Globus pallidus (tissue), 1 donor: ENCODE results near the gene EPX.
"Not testable (repeated sequence)": the region's sequence is repeated elsewhere in the genome, so short reads cannot be mapped to it uniquely, and the experiment has no call there.

Experiments used
- DNase-seq: peaks from one replicate; pipeline ENCODE4 v3.0.0-alpha.2; 2015; ENCODE audit warnings: low spot score

The EPX gene

DNA sequence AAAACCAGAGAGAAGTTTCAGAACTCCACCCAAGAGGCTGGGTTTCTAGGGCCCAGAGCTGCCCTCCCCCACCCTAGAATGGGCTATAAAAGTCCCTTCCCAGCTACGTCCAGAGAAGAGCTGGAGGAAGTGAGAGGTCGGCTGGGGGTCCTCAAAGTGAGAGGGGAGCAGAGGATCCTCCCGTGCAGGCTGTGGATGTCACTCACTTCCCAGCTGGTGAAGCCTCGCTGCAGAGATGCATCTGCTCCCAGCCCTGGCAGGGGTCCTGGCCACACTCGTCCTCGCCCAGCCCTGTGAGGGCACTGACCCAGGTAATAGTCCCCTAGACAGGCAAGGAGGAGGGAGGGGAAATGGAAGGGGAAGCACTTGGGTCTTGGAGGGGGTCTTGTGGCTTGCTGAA lies at the start of gene EPX:
TSS of gene EPX (plus strand) at position 115 of the 400 bp plus-strand sequence. CDS start at position 236, 121 bp downstream.
- no peak for DNase-seq

DNA sequence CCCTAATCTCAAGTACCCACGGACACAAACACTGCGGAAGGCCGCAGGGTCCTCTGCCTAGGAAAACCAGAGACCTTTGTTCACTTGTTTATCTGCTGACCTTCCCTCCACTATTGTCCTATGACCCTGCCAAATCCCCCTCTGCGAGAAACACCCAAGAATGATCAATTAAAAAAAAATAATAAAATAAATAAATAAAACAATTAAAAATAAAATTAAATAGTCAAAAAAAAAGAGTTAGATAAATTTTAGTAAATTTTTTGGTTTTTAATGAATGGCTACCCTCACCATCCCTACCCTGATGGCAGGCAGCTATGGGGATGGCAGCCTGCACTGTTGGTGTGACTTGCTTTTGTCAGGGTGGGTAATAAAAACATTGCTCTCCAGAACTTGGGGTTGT lies 49.2 kb upstream of the EPX start:
- not testable (repeated sequence) for DNase-seq

DNA sequence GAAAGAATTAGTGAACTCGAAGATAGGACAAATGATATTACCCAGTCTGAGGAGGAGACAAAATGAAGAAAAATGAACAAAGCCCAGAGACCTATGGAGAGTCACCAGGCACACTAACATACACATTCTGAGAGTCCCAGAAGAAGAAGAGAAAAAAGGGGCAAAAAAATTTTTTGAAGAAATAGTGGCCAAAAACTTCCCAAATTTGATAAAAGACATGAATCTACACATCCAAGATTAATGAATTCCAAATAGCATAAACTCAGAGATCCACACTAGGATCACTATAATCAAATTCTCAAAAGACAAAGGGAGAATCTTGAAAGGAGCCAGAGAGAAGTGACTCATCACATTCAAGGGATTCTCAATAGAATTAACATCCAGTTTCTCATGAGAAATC lies 47.7 kb upstream of the EPX start:
- no peak for DNase-seq

DNA sequence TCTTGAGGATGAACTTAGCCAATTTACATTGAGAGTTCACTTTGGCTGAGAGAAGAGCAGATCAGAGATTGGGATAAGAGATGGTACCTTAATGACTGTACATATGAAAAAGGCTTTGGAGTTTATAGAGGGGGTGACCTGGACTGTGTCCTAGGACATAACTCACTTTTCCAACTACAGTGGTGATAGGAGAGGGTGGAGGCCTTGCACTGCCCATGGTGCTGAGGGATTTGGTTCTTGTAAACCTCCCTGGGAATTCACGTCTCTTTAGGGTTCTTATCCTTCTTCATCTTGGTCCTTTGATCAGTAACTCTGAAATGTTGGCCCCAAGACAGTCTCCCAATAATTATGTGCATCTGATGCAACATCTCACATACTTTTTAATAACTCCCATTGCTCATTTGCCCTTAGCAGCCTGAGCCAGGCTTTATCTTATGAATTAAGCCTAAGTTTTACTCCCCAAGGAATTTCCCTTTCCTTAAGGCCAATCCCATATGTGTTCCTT lies 44.5 kb upstream of the EPX start, which contains the start of gene OR4D1:
TSS of gene OR4D1 (plus strand) at position 455 of the 505 bp plus-strand sequence. CDS start 6,770 bp downstream, outside the sequence.
- DNase-seq: no peak

DNA sequence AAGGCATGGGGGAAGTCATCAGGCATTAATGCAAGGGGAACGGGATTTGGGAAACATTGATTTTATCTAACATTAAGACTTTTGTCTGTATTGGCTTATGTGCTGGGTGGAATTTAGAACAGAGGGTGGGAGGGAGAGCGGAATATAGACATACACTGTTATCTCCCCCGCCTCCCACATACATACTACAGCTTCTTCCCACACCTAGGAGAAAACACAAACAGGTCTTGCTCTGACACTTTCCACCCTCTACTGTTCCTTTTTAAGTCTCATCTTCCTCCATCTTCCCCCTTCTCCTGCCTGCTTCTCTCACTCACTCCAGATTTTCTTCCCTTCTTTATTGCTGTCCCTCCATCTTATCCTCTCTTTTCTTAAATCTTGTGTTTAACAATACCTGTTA lies 43.9 kb upstream of the EPX start:
- DNase-seq: no peak

- DNase-seq: no peak
These were observed 42.1 kb upstream of the EPX start for GRCh38 chr17:58150394-58150793.

DNA sequence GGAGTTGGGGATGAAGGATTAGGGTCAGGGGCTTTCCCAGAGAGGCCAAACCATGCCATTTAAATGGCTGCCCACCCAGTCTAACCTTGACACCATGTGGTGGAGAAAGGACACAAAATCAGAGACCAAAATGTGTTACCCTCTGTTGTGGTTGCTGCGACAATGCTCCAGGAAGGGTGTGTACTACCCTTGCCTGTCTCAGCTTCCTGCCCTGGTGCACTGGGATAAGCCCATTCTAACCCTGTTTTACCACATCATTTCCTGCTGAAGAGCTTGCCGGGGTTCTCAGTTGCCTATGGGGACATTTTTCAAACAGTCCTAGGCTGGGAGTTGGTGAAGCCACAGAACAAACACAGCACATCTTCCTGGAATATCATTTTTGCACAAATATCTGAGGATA lies 39.5 kb upstream of the EPX start:
- DNase-seq: no peak

DNA sequence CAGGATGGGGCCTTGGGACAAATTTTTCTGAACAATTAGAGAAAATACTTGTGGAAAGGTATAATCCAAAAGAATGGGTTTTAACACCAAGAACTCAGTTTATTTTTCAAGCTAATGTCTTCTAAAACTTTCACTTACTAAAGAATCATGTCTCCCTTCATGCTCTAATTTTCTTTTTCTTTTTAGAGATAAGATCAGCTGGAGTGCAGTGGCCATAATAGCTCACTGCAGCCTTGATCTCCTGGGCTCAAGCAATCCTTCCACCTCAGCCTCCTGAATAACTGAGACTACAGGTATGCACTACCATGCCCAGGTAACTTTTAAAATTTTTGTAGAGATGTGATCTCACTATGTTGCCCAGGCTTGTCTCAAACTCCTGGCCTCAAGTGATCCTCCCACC lies 38.9 kb upstream of the EPX start:
- no peak for DNase-seq

- DNase-seq: no peak
These were observed 35.4 kb upstream of the EPX start for GRCh38 chr17:58156839-58157803.

DNA sequence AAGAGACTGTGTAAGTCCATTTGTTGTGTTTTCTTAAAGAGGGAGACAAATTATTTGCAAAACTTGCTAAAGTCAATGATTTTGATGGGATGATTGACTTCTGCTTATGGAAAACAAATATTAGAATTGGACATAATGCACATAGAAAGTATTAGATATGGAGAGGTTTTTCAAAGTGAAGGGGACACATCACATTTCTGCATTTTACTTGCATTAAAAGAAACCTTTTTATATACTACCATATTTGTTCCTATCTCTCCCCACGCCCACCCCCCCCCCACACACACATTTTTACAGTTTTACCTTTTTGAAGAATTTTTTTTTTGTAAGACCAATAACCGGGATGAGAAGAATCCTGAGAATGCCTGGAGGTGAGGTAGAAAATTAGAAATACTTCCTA lies 34.3 kb upstream of the EPX start:
- no peak for DNase-seq

GRCh38 chr17:58161566-58161965 lies 31.0 kb upstream of the EPX start:
- no peak for DNase-seq

DNA sequence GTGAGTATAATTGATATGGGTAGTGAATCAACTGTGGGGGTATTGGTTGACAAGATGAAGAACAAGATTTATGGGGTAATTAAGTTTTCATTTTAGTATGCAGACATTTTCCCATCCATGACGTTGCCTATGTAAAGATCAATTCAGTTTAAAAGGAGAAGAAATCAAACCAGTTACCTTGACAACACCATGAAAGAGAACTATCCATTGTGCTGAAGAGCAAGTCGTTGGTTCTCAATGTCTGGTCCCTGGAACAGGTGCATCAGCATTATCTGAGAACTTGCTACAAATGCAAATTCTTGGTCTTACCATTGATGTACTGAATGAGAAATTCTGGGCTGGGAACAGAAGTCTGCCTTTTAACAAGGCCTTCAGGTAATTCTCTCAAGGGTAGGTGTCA lies 26.5 kb upstream of the EPX start:
- DNase-seq: no peak

- no peak for DNase-seq
These were observed 25.8 kb upstream of the EPX start, which contains the start of gene OR4D2 for GRCh38 chr17:58166682-58167081. TSS of gene OR4D2 (plus strand) at chr17:58166982. CDS start at chr17:58169656, 2,674 bp downstream.

GRCh38 chr17:58170622-58171021 lies 21.9 kb upstream of the EPX start:
- DNase-seq: no peak

GRCh38 chr17:58172369-58173071 lies 20.0 kb upstream of the EPX start:
- DNase-seq: no peak

GRCh38 chr17:58174871-58175270 lies 17.7 kb upstream of the EPX start:
- no peak for DNase-seq

GRCh38 chr17:58176200-58176599 lies 16.3 kb upstream of the EPX start:
- DNase-seq: no peak

DNA sequence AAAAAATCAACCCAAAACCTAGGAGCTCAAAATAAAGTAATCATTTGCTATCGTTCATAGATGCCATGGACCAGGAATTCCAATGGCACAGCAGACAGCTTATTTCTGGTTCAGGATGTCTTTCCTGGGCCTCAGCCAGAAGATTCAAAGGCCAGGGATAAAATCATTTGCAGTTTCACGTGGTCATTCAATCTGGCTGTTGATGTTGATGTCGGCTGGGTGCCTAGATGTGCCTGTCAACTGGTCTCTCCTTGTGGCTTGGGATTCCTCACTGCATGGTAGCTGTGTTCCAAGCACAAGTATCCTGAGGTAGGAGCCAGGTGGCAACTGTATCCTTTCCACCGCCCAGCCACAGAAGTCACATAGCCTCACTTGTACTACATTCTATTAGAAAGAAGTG lies 10.7 kb upstream of the EPX start:
- DNase-seq: no peak

DNA sequence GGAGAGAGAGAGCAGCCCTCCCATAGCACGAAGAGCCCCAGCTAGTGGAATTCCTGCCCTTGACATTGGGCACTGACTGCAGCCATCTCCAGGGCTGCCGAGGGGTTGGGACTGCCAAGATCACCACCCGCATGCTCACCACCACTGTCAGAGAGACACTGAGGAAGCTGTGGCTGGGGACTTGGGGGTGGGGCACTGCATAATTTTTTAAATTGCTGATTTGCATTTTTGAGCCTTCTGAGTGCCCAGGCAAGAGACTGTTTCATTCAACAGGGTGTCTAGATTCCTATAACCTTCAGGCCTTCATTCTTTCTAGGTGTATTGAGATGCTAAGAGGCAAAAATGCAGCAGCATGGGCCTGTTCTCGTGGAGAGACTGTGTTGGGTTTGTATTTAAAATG lies 9.0 kb upstream of the EPX start:
- DNase-seq: no peak

- DNase-seq: no peak
These were observed 8.1 kb upstream of the EPX start for GRCh38 chr17:58184308-58184985.

DNA sequence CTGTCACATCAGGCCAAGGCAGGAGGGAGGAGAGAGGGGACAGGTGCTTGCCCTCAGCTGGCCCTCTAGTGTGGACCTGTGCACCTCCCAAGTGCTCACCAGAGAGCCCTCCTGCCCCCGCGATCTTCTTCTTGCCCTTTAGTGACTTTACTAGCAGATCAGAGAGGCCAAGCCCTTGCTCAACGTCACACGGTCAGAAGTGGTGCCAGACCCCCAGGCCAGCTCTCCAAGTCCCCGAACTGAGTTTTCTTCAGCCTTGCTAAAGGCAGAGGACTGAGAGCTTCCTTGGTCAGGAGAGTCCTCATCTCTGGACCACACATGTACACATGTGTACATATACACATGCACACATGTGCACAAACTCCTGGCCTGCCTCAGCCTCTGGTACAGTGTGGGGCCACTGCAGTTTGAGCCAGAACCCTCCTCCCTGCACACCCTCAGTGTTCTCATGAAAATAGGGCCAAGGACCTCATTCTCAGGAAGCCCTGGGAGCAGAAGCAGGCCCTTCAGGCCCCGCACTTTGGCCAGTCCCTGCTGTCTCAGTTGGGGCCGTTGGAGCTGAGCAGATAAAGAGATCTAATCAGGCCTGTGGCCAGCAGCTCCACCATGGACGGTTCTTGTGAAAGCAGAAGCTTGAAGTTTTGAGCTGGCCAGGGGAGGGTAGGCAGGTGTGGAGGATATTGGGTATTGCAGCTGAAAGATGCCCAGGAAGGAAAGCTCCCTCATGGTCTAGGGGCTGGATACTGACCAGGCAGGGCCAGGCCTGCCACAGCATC lies 7.4 kb upstream of the EPX start:
- DNase-seq: no peak
